Upper lobe of right lung (tissue), 1 donor: ENCODE measurements around the gene LAMTOR3. TPM values are rescaled to one million over a fixed set of nuclear protein-coding genes. Genes with fewer than 3 reads are reported as not detected.

Experiments
- ATAC-seq: fragments of 200-7000 bp; cut with Tn5 transposase; one replicate; pipeline ENCODE4 v1.9.1; 2020; ENCODE audit warnings: mild to moderate bottlenecking, moderate library complexity
- DNase-seq: peaks from one replicate; pipeline ENCODE4 v3.0.0-alpha.2; 2020
- H3K27ac ChIP-seq: fragments of 200-600 bp; one replicate; pipeline ENCODE4 v1.8.0; 2022
- H3K27me3 ChIP-seq: fragments of 200-600 bp; one replicate; pipeline ENCODE4 v1.8.0; 2022; ENCODE audit warnings: mild to moderate bottlenecking
- H3K36me3 ChIP-seq: fragments of 200-600 bp; one replicate; pipeline ENCODE4 v1.8.0; 2022
- H3K4me1 ChIP-seq: fragments of 200-600 bp; one replicate; pipeline ENCODE4 v1.8.0; 2022
- H3K4me3 ChIP-seq: fragments of 200-600 bp; one replicate; pipeline ENCODE4 v1.8.0; 2022; ENCODE audit warnings: mild to moderate bottlenecking
- H3K9me3 ChIP-seq: fragments of 200-600 bp; one replicate; pipeline ENCODE4 v1.8.0; 2022
- CTCF ChIP-seq: fragments of 200-600 bp; IDR thresholded peaks from one replicate; pipeline ENCODE4 v1.8.0; 2022; ENCODE audit warnings: antibody characterized with exemption
- intact Hi-C: fragments of 100-400 bp; cut with DNase I; formaldehyde crosslinking; loops from one replicate; pipeline ENCODE4 v1.11.0; 2022
- total RNA-seq: library from RNA; stranded (reverse); fragmentation: NEBNext Ultra II Directional; extraction: Animal tissue kit (Norgen Biotek cat#: 25700); gene quantifications from one replicate; pipeline ENCODE4 v1.2.1, GENCODE V29; 2021
- donor health status: DM: no; HTN: yes; CAD: no; lungs with severe emphysema.

LAMTOR3 gene
- total RNA-seq, 1 donor from 2014 or later, result 43.5 TPM

- no peak for ATAC-seq
- no peak overlapping the region for H3K27ac ChIP-seq
- intact Hi-C loops, result no loop called here
- H3K4me3 ChIP-seq, result no peak overlapping the region
- no peaks in the 10 kb centered on the region for H3K9me3 ChIP-seq
- DNase-seq, result no peak
- no peak for TF ChIP-seq CTCF
- H3K36me3 ChIP-seq, result no peaks in the 10 kb centered on the region
- no peaks in the 10 kb centered on the region for H3K27me3 ChIP-seq
- H3K4me1 ChIP-seq, result no peaks in the 10 kb centered on the region
Measured at GRCh38 chr4:99861120-99861905, 32.9 kb downstream of the LAMTOR3 start.

DNA sequence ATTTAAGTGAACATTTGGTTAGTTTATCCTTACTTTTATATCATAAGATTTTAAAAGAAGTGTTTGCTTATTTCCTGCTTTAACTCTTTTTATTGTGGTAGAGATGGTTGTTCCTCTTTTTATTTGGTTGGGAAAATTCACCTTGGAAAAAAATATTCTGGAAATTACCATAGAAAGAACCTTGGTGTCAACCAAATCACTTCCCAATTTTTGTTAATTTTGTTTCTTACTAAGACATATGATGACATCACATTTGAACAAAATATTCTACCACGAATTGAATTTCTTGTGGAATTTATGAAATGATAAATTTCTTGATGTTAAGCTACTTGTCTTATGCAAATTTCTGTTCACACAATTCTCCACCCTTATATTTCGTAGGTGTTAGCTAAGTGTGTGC, 33.7 kb downstream of the LAMTOR3 start:
- intact Hi-C loops, result no loop called here
- H3K36me3 ChIP-seq, result no peaks in the 10 kb centered on the region
- H3K4me3 ChIP-seq, result no peak overlapping the region
- no peak for TF ChIP-seq CTCF
- no peak overlapping the region for H3K27ac ChIP-seq
- no peaks in the 10 kb centered on the region for H3K4me1 ChIP-seq
- H3K27me3 ChIP-seq, result no peaks in the 10 kb centered on the region
- DNase-seq (no peak), ATAC-seq (no peak)
- H3K9me3 ChIP-seq, result no peaks in the 10 kb centered on the region

DNA sequence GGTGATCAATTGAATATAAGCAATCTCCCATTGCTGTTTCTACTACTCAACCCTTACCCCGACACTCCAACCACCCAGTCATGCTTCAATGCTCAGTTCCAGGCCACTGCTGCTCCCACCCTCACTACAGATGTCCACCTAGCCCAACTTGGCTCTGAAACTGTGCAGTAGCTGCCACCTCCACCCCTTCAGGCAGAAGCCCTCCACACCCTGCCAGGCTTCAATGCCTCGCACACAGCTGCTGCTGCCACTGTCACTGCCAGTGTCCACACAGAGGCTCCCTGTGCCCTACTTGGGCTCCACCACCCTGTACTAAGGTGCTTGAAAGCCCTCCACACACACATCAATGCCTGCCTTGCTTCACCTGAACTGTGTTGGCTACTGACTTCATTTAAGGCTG, 34.6 kb downstream of the LAMTOR3 start:
- TF ChIP-seq CTCF, result no peak
- Histone ChIP-seq H3K27me3 (no peaks in the 10 kb centered on the region), H3K4me3 (no peak overlapping the region), H3K9me3 (no peaks in the 10 kb centered on the region), H3K36me3 (no peaks in the 10 kb centered on the region), H3K4me1 (no peaks in the 10 kb centered on the region), H3K27ac (no peak overlapping the region)
- ATAC-seq (peak; percentile 13), DNase-seq (no peak)
- intact Hi-C loops, result no loop called here

GRCh38 chr4:99857307-99857706, 36.9 kb downstream of the LAMTOR3 start:
- Histone ChIP-seq H3K27me3 (no peaks in the 10 kb centered on the region), H3K27ac (peak overlapping the region; percentile 9), H3K4me1 (no peaks in the 10 kb centered on the region), H3K36me3 (no peaks in the 10 kb centered on the region), H3K4me3 (no peak overlapping the region), H3K9me3 (no peaks in the 10 kb centered on the region)
- no peak for TF ChIP-seq CTCF
- intact Hi-C loops, result no loop called here
- DNase-seq, result no peak
- ATAC-seq, result peak; percentile 37

DNA sequence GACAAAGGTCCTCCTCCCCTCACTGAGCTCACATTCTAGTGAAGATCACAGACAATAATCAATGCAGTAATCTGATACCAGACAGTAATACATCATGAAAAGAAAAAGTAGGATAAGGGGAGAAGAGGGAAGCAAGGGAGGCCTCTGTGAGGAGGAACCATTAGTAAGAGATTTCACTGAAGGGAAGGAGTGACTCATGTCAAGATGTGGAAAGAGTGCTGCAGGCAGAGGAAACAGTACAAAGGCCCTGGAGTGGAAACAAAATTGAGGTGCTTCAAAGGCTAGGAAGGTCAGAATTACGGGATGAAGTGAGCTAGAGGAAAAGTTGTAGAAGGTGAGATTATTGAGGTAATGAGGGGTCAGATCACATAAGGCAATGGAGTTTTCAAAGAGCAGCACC, 38.1 kb downstream of the LAMTOR3 start:
- Histone ChIP-seq H3K4me3 (no peak overlapping the region), H3K27ac (peak overlapping the region; percentile 9), H3K27me3 (no peaks in the 10 kb centered on the region), H3K9me3 (no peaks in the 10 kb centered on the region), H3K36me3 (no peaks in the 10 kb centered on the region), H3K4me1 (no peaks in the 10 kb centered on the region)
- ATAC-seq (peak; percentile 90), DNase-seq (no peak)
- TF ChIP-seq CTCF, result no peak
- intact Hi-C loops, result no loop called here
